Neural progenitor cell (in vitro differentiated cells): Measurements from ENCODE around the gene SUGP1. TPM values are rescaled to one million over a fixed set of nuclear protein-coding genes. Genes with fewer than 3 reads are reported as not detected.

ENCODE experiments used
- DNase-seq: peaks from one replicate; pipeline ENCODE4 v3.0.0-alpha.2; 2016; ENCODE audit warnings: low spot score
- H2AFZ ChIP-seq: fragments of 200-600 bp; sonication (generic); replicated peaks from 2 replicates; pipeline ENCODE4 v1.6.1; 2016; ENCODE audit warnings: antibody characterized with exemption
- H3F3A ChIP-seq: fragments of 200-600 bp; sonication (generic); 2 replicates; pipeline ENCODE4 v1.6.1; 2016; ENCODE audit warnings: antibody characterized with exemption, low read depth
- H3K27ac ChIP-seq: fragments of 200-600 bp; sonication (generic); 2 replicates; pipeline ENCODE4 v1.5.1; 2016; ENCODE audit warnings: mild to moderate bottlenecking
- H3K27me3 ChIP-seq: fragments of 200-600 bp; sonication (generic); 2 replicates; pipeline ENCODE4 v1.6.1; 2016; ENCODE audit warnings: mild to moderate bottlenecking, moderate library complexity
- H3K36me3 ChIP-seq: fragments of 200-600 bp; sonication (generic); 2 replicates; pipeline ENCODE4 v1.5.1; 2016
- H3K4me1 ChIP-seq: fragments of 200-600 bp; sonication (generic); 2 replicates; pipeline ENCODE4 v1.6.1; 2016; ENCODE audit warnings: mixed run types
- H3K4me2 ChIP-seq: fragments of 200-600 bp; sonication (generic); 2 replicates; pipeline ENCODE4 v1.6.1; 2016
- H3K4me3 ChIP-seq: fragments of 200-600 bp; sonication (generic); 2 replicates; pipeline ENCODE4 v1.5.1; 2016
- H3K79me2 ChIP-seq: fragments of 200-600 bp; sonication (generic); 2 replicates; pipeline ENCODE4 v1.6.1; 2016; ENCODE audit warnings: low read depth
- H3K9ac ChIP-seq: fragments of 200-600 bp; sonication (generic); 2 replicates; pipeline ENCODE4 v1.6.1; 2016
- H3K9me3 ChIP-seq: fragments of 200-600 bp; sonication (generic); 2 replicates; pipeline ENCODE4 v1.5.1; 2016; ENCODE audit warnings: low read depth
- H4K20me1 ChIP-seq: fragments of 200-600 bp; sonication (generic); 2 replicates; pipeline ENCODE4 v1.6.1; 2016; ENCODE audit warnings: low read depth
- H3K27ac Mint-ChIP-seq: 3 replicates; pipeline ENCODE4 v1.8.0; 2021; ENCODE audit warnings: mixed read lengths
- H3K27me3 Mint-ChIP-seq: 2 replicates; pipeline ENCODE4 v1.8.0; 2022; ENCODE audit warnings: low read depth, mild to moderate bottlenecking, inconsistent platforms, moderate library complexity, mixed read lengths; ENCODE audit not compliant: insufficient read depth
- H3K36me3 Mint-ChIP-seq: 3 replicates; pipeline ENCODE4 v1.8.0; 2021; ENCODE audit warnings: mixed read lengths
- H3K4me1 Mint-ChIP-seq: 3 replicates; pipeline ENCODE4 v1.8.0; 2021; ENCODE audit warnings: mixed read lengths
- H3K4me3 Mint-ChIP-seq: 3 replicates; pipeline ENCODE4 v1.8.0; 2021; ENCODE audit warnings: mild to moderate bottlenecking, moderate library complexity, mixed read lengths
- H3K9me3 Mint-ChIP-seq: 3 replicates; pipeline ENCODE4 v1.8.0; 2020; ENCODE audit warnings: mixed read lengths
- CTCF ChIP-seq: fragments of 200-600 bp; sonication (generic); IDR thresholded peaks from 2 replicates; pipeline ENCODE4 v1.5.1; 2017; ENCODE audit warnings: antibody characterized with exemption, mild to moderate bottlenecking
- EZH2 ChIP-seq: fragments of 200-600 bp; sonication (generic); IDR thresholded peaks from 2 replicates; pipeline ENCODE4 v1.6.1; 2017; ENCODE audit warnings: antibody characterized with exemption, mild to moderate bottlenecking, moderate library complexity
- EZH2phosphoT487 ChIP-seq: fragments of 200-600 bp; sonication (generic); IDR thresholded peaks from 2 replicates; pipeline ENCODE4 v1.6.1; 2017; ENCODE audit warnings: antibody characterized with exemption
- total RNA-seq: library from RNA; depleted of rRNA; stranded (reverse); fragments of >200 nt; gene quantifications from 2 replicates; pipeline ENCODE4 v1.2.3, GENCODE V29; 2015; ENCODE audit warnings: low replicate concordance

The SUGP1 gene
- total RNA-seq, 1 donor from 2014 or later = 46.1 TPM

DNA sequence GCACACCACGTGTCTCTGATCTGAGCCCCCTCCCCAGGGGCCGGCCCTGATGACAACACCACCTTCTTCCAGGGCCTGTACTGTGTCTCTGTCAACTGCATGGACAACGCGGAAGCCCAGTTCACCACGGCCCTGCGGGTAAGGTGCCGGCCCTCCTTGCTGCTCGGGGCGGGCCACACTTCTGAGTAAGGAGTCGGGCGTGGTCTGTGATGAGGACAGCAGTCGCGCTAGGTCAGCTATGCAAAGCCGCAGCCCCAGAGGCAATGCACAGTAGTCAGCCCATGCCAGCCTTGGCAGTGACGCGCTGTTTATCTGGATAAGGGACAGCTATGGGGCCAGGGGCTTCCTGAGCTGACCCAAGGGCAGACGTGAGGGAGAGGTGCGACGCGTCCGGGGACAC lies 24.9 kb upstream of the SUGP1 start:
- peaks cover 21% of the 10 kb centered on the region for H3K36me3 Mint-ChIP-seq
- H3K27ac Mint-ChIP-seq = no peak overlapping the region
- no peaks in the 10 kb centered on the region for H3K9me3 Mint-ChIP-seq
- Histone ChIP-seq H3K27ac (no peak overlapping the region), H3K4me1 (no peaks in the 10 kb centered on the region), H3F3A (peaks cover 5% of the 10 kb centered on the region), H2AFZ (no peak overlapping the region), H3K36me3 (no peaks in the 10 kb centered on the region), H3K79me2 (no peaks in the 10 kb centered on the region), H3K4me2 (no peak overlapping the region), H4K20me1 (peaks cover 17% of the 10 kb centered on the region), H3K9me3 (no peaks in the 10 kb centered on the region), H3K27me3 (no peaks in the 10 kb centered on the region), H3K9ac (no peak overlapping the region), H3K4me3 (no peak overlapping the region)
- peaks cover 2% of the 10 kb centered on the region for H3K27me3 Mint-ChIP-seq
- H3K4me1 Mint-ChIP-seq = no peaks in the 10 kb centered on the region
- TF ChIP-seq EZH2phosphoT487 (no peak), EZH2 (no peak), CTCF (no peak)
- no peak for DNase-seq
- H3K4me3 Mint-ChIP-seq = no peak overlapping the region

DNA sequence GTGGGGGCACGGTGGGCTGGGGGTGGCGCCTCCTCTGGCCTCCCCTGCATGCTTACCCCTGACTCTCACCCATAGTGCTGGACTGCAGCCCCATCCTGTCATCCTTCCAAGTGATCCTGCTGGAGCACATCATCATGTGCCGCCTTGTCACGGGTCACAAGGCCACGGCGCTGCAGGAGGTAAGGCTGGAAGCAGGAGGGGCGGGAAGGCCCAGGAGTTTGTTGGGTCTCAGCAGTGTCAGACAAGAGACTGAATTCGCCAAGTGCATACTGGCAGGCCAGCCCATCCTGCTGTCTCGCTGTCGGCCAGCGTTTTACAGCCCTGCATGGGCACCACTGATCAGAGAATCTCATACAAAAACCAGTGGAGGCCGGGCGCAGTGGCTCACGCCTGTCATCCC lies 23.5 kb upstream of the SUGP1 start:
- no peaks in the 10 kb centered on the region for H3K27me3 ChIP-seq
- H3K4me3 ChIP-seq = no peak overlapping the region
- no peaks in the 10 kb centered on the region for H3K36me3 ChIP-seq
- Mint-ChIP-seq H3K27me3 (peaks cover 2% of the 10 kb centered on the region), H3K36me3 (peaks cover 18% of the 10 kb centered on the region), H3K27ac (no peak overlapping the region), H3K9me3 (no peaks in the 10 kb centered on the region), H3K4me1 (no peaks in the 10 kb centered on the region), H3K4me3 (no peak overlapping the region)
- H2AFZ ChIP-seq = no peak overlapping the region
- no peaks in the 10 kb centered on the region for H3K79me2 ChIP-seq
- no peak overlapping the region for H3K27ac ChIP-seq
- DNase-seq = no peak
- no peak overlapping the region for H3K9ac ChIP-seq
- no peaks in the 10 kb centered on the region for H3K4me1 ChIP-seq
- no peaks in the 10 kb centered on the region for H3K9me3 ChIP-seq
- H3F3A ChIP-seq = peaks cover 5% of the 10 kb centered on the region
- TF ChIP-seq EZH2phosphoT487 = no peak
- no peak for TF ChIP-seq CTCF
- TF ChIP-seq EZH2 = no peak
- no peak overlapping the region for H3K4me2 ChIP-seq
- H4K20me1 ChIP-seq = peaks cover 17% of the 10 kb centered on the region

DNA sequence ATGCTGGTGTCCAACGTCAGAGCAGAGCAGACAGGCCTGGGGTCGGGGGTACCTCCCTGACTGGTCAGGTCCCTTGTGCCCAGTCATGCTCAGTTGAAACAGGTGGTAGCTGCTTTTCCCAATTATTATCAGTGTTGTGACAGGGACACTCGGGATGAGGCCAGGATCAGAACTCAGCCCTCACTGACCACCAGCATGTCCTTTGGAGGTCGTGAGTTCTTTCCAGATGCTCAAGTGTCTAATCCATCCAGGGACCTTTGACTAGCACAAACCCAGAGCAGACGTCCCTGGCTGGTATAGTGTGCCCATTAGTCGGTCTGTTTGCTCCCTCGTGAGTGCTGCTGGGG lies 22.7 kb upstream of the SUGP1 start:
- peaks cover 17% of the 10 kb centered on the region for H4K20me1 ChIP-seq
- H3K4me2 ChIP-seq = no peak overlapping the region
- no peaks in the 10 kb centered on the region for H3K4me1 ChIP-seq
- H3K27ac ChIP-seq = no peak overlapping the region
- H3K36me3 Mint-ChIP-seq = peaks cover 23% of the 10 kb centered on the region
- H3K9me3 Mint-ChIP-seq = no peaks in the 10 kb centered on the region
- no peak overlapping the region for H3K4me3 ChIP-seq
- H3K27me3 ChIP-seq = no peaks in the 10 kb centered on the region
- H3K27me3 Mint-ChIP-seq = peaks cover 2% of the 10 kb centered on the region
- no peak overlapping the region for H2AFZ ChIP-seq
- peaks cover 5% of the 10 kb centered on the region for H3F3A ChIP-seq
- peak overlapping the region; percentile 15 for H3K4me3 Mint-ChIP-seq
- no peaks in the 10 kb centered on the region for H3K36me3 ChIP-seq
- H3K9ac ChIP-seq = no peak overlapping the region
- no peak overlapping the region for H3K27ac Mint-ChIP-seq
- no peaks in the 10 kb centered on the region for H3K9me3 ChIP-seq
- DNase-seq = no peak
- no peak for TF ChIP-seq EZH2phosphoT487
- no peak for TF ChIP-seq EZH2
- no peak for TF ChIP-seq CTCF
- H3K79me2 ChIP-seq = no peaks in the 10 kb centered on the region
- no peaks in the 10 kb centered on the region for H3K4me1 Mint-ChIP-seq
